ENCODE data around the gene UBP1.

GRCh38 chr3:33355611-33356010 is 84.6 kb downstream of the UBP1 start:
- TF ChIP-seq CTCF (conservative IDR thresholded peaks at IDR 0.05 in 1 of 2, IDR thresholded peaks at IDR 0.05 in 1 of 2; ENCODE audit: low read depth in 1 of 2, low read length in 2 of 2) (no peak), EZH2 (IDR thresholded peaks at IDR 0.05; ENCODE audit: low read length, missing control alignments) (no peak)

All from fibroblast of lung (primary cell).